Measurements from ENCODE around the gene LPP.

LPP gene

DNA sequence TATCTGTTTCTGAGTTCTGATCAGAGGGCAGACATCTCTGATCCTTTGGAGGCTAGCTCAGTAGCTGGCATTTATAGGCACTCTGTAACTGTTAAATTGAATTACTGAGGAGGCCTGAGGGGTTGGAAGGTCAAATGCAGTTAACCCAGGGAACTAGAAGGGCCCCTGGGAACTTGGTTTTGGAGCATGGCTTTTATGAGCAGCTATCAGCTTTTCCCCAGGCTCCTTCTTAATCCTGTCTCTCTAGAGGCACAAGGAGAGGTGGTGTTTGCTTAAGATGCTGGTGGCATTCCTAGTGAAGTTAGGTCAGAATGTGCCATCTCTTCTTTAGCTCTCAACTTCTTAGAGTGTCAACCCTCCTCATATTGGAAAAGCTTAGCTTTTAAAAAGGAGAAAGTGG is 128.9 kb downstream of the LPP start:
- Histone ChIP-seq H4K20me1 (ENCODE audit: low read depth, low read length) (no peaks in the 10 kb centered on the region), H3K27me3 (ENCODE audit: low read length) (no peaks in the 10 kb centered on the region), H3K27ac (ENCODE audit: low read depth, low read length) (no peak overlapping the region), H3K9me2 (replicated peaks; ENCODE audit: insufficient read depth, low read length) (no peaks in the 10 kb centered on the region), H3K79me2 (ENCODE audit: insufficient read depth, low read length) (no peaks in the 10 kb centered on the region), H3K9me3 (ENCODE audit: insufficient read depth, low read length) (no peaks in the 10 kb centered on the region), H3F3A (ENCODE audit: insufficient read depth) (no peaks in the 10 kb centered on the region), H3K9ac (ENCODE audit: low read length) (no peak overlapping the region), H2AFZ (ENCODE audit: low read depth, low read length, severe bottlenecking) (no peak overlapping the region), H3K4me2 (ENCODE audit: low read depth, low read length, poor library complexity, severe bottlenecking) (no peak overlapping the region), H3K36me3 (ENCODE audit: low read length) (no peaks in the 10 kb centered on the region), H3K4me3 (ENCODE audit: insufficient read depth, low read length, poor library complexity, severe bottlenecking) (no peak overlapping the region)
- no peak for TF ChIP-seq EZH2phosphoT487 (conservative IDR thresholded peaks at IDR 0.05; ENCODE audit: low read length)
- TF ChIP-seq, protein P1, sequence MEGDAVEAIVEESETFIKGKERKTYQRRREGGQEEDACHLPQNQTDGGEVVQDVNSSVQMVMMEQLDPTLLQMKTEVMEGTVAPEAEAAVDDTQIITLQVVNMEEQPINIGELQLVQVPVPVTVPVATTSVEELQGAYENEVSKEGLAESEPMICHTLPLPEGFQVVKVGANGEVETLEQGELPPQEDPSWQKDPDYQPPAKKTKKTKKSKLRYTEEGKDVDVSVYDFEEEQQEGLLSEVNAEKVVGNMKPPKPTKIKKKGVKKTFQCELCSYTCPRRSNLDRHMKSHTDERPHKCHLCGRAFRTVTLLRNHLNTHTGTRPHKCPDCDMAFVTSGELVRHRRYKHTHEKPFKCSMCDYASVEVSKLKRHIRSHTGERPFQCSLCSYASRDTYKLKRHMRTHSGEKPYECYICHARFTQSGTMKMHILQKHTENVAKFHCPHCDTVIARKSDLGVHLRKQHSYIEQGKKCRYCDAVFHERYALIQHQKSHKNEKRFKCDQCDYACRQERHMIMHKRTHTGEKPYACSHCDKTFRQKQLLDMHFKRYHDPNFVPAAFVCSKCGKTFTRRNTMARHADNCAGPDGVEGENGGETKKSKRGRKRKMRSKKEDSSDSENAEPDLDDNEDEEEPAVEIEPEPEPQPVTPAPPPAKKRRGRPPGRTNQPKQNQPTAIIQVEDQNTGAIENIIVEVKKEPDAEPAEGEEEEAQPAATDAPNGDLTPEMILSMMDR (IDR thresholded peaks at IDR 0.05; ENCODE audit: insufficient read depth, low read length, poor library complexity, severe bottlenecking) = no peak

DNA sequence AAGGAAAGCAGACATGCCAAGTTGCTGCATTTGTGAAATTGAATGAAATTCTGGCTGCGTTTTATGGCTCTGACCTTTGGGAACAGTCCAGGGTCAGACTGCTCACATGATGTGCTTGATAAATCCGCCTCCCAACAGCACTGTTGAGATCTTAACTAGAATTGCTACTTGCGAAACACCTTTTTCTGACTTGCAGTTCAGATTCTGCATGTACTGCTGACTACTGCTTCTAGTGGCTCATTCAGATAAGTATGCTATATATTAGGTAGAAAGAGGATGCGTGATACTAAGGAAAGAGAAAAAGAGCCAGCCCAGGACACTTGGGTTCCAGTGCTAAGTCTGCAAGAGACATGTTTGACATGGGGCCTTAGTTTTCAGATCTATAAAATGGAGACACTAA is 129.4 kb downstream of the LPP start:
- Histone ChIP-seq H3F3A (ENCODE audit: insufficient read depth) (no peaks in the 10 kb centered on the region), H3K9me2 (replicated peaks; ENCODE audit: insufficient read depth, low read length) (no peaks in the 10 kb centered on the region), H2AFZ (ENCODE audit: low read depth, low read length, severe bottlenecking) (no peak overlapping the region), H3K27me3 (ENCODE audit: low read length) (no peaks in the 10 kb centered on the region), H3K4me3 (ENCODE audit: insufficient read depth, low read length, poor library complexity, severe bottlenecking) (no peak overlapping the region), H3K27ac (ENCODE audit: low read depth, low read length) (no peak overlapping the region), H3K4me2 (ENCODE audit: low read depth, low read length, poor library complexity, severe bottlenecking) (no peak overlapping the region), H3K79me2 (ENCODE audit: insufficient read depth, low read length) (no peaks in the 10 kb centered on the region), H3K9ac (ENCODE audit: low read length) (no peak overlapping the region), H3K9me3 (ENCODE audit: insufficient read depth, low read length) (no peaks in the 10 kb centered on the region), H3K36me3 (ENCODE audit: low read length) (no peaks in the 10 kb centered on the region), H4K20me1 (ENCODE audit: low read depth, low read length) (no peaks in the 10 kb centered on the region)
- no peak for TF ChIP-seq EZH2phosphoT487 (conservative IDR thresholded peaks at IDR 0.05; ENCODE audit: low read length)
- TF ChIP-seq, protein P1 (IDR thresholded peaks at IDR 0.05; ENCODE audit: insufficient read depth, low read length, poor library complexity, severe bottlenecking) = no peak

DNA sequence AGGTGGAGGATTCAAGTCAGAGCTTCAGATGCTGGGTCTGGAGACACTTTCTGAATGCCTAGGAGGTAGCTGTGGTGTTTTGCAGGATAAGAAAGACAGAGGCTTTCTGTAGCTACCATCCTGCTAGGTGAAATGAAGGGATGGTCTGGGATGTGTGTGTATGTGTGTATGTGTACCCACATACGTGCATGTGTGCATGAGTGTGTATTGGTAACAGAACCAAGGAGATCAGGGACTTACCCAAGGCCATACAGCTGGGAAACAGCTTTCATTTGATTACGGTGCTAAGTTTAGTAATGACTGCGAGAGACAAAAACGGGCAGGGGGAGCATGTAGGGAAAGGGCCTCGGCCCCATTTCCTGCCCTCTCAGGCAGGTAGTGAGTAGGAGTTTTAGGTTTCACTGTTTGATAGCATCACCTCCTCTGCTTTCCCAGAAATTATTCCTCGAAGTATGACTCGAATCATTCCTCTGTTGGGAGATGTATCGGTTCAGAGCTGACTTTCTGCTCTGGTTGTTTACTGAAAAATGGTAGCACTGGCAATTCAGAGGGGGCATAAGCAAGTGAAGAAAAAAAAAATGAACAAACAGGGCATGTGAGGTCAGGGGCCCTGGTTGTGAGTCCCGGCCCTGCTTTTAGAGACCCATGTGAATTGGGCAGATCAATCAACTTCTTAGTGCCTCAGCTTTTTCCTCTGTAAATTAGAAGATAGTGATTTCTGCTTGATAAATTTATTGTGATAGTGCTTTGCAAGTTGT is 130.7 kb downstream of the LPP start:
- Histone ChIP-seq H3K9ac (ENCODE audit: low read length) (no peak overlapping the region), H3F3A (ENCODE audit: insufficient read depth) (no peaks in the 10 kb centered on the region), H3K4me2 (ENCODE audit: low read depth, low read length, poor library complexity, severe bottlenecking) (no peak overlapping the region), H3K9me3 (ENCODE audit: insufficient read depth, low read length) (no peaks in the 10 kb centered on the region), H3K4me3 (ENCODE audit: insufficient read depth, low read length, poor library complexity, severe bottlenecking) (no peak overlapping the region), H3K27ac (ENCODE audit: low read depth, low read length) (no peak overlapping the region), H2AFZ (ENCODE audit: low read depth, low read length, severe bottlenecking) (no peak overlapping the region), H4K20me1 (ENCODE audit: low read depth, low read length) (no peaks in the 10 kb centered on the region), H3K36me3 (ENCODE audit: low read length) (no peaks in the 10 kb centered on the region), H3K79me2 (ENCODE audit: insufficient read depth, low read length) (no peaks in the 10 kb centered on the region), H3K9me2 (replicated peaks; ENCODE audit: insufficient read depth, low read length) (no peaks in the 10 kb centered on the region), H3K27me3 (ENCODE audit: low read length) (no peaks in the 10 kb centered on the region)
- TF ChIP-seq, protein P1 (IDR thresholded peaks at IDR 0.05; ENCODE audit: insufficient read depth, low read length, poor library complexity, severe bottlenecking) = no peak
- no peak for TF ChIP-seq EZH2phosphoT487 (conservative IDR thresholded peaks at IDR 0.05; ENCODE audit: low read length)

Measured in SU-DHL-6 (cell line).